CD4-positive, CD25-positive, alpha-beta regulatory T cell (primary cell): Measurements from ENCODE around the gene E2F6. TPM values are rescaled to one million over a fixed set of nuclear protein-coding genes. Genes with fewer than 3 reads are reported as not detected.

Experiments
- ATAC-seq, 2 donors: fragments of 150-1000 bp; cut with Tn5 transposase; one replicate each; pipeline ENCODE4 v1.10.0; 2021; ENCODE audit warnings: low read depth in 2 of 2, moderate number of reproducible peaks in 2 of 2, moderate library complexity in 1 of 2
- DNase-seq, 3 donors: peaks; one replicate each; pipeline versions ENCODE4 v3.0.0 to v3.0.0-alpha.2; 2012 to 2022; ENCODE audit warnings: mixed read lengths in 1 of 3
- H3K27ac ChIP-seq: one replicate; pipeline ENCODE4 v1.7.0; 2013; ENCODE audit warnings: mild to moderate bottlenecking, low read length; ENCODE audit not compliant: insufficient read depth, poor library complexity, severe bottlenecking
- H3K27me3 ChIP-seq: one replicate; pipeline ENCODE4 v1.7.0; 2013; ENCODE audit warnings: low read length; ENCODE audit not compliant: control insufficient read depth, insufficient read depth
- H3K36me3 ChIP-seq: one replicate; pipeline ENCODE4 v1.7.0; 2013; ENCODE audit warnings: mild to moderate bottlenecking, low read length, moderate library complexity; ENCODE audit not compliant: control insufficient read depth, insufficient read depth
- H3K4me1 ChIP-seq: 2 replicates; pipeline ENCODE4 v1.7.0; 2013; ENCODE audit warnings: mild to moderate bottlenecking, low read length; ENCODE audit not compliant: insufficient read depth, control insufficient read depth, poor library complexity, severe bottlenecking
- H3K4me3 ChIP-seq: one replicate; pipeline ENCODE4 v1.7.0; 2013; ENCODE audit warnings: low read depth, mild to moderate bottlenecking, low read length, moderate library complexity
- H3K9me3 ChIP-seq, 2 experiments: 1 replicate in 1 of 2; 2 replicates in 1 of 2; pipeline ENCODE4 v1.7.0; 2013; ENCODE audit warnings: low read length in 2 of 2, mild to moderate bottlenecking in 1 of 2, moderate library complexity in 1 of 2; ENCODE audit not compliant: control insufficient read depth in 2 of 2
- H3K27ac Mint-ChIP-seq, 3 donors: one replicate each; pipeline ENCODE4 v1.8.0; 2020 to 2022; ENCODE audit warnings: mild to moderate bottlenecking in 3 of 3, mixed read lengths in 3 of 3, moderate library complexity in 2 of 3
- H3K27me3 Mint-ChIP-seq: one replicate; pipeline ENCODE4 v1.8.0; 2022; ENCODE audit warnings: mild to moderate bottlenecking, mixed read lengths
- H3K36me3 Mint-ChIP-seq: one replicate; pipeline ENCODE4 v1.8.0; 2020; ENCODE audit warnings: mixed read lengths
- H3K4me1 Mint-ChIP-seq, 4 donors: one replicate each; pipeline ENCODE4 v1.8.0; 2020 to 2022; ENCODE audit warnings: mixed read lengths in 4 of 4, mild to moderate bottlenecking in 1 of 4
- H3K4me3 Mint-ChIP-seq, 4 donors: one replicate each; pipeline ENCODE4 v1.8.0; 2020 to 2022; ENCODE audit warnings: mild to moderate bottlenecking in 4 of 4, mixed read lengths in 4 of 4, moderate library complexity in 3 of 4
- H3K9me3 Mint-ChIP-seq, 7 donors: one replicate each; pipeline ENCODE4 v1.8.0; 2020 to 2022; ENCODE audit warnings: mixed read lengths in 7 of 7, mild to moderate bottlenecking in 3 of 7, moderate library complexity in 2 of 7
- polyA plus RNA-seq, 4 donors: library from polyadenylated mRNA; unstranded; fragments of 300-500 nt; fragmentation: Illumina TruSeq; gene quantifications; one replicate each; pipeline ENCODE4 v1.2.3, GENCODE V29; 2021
- total RNA-seq: library from RNA; stranded (reverse); gene quantifications from one replicate; pipeline ENCODE4 v1.2.3, GENCODE V29; 2022

E2F6 gene
- total and polyA plus RNA-seq, 5 donors from 2014 or later: 1.7 to 6.7 (median 3.7) TPM

DNA sequence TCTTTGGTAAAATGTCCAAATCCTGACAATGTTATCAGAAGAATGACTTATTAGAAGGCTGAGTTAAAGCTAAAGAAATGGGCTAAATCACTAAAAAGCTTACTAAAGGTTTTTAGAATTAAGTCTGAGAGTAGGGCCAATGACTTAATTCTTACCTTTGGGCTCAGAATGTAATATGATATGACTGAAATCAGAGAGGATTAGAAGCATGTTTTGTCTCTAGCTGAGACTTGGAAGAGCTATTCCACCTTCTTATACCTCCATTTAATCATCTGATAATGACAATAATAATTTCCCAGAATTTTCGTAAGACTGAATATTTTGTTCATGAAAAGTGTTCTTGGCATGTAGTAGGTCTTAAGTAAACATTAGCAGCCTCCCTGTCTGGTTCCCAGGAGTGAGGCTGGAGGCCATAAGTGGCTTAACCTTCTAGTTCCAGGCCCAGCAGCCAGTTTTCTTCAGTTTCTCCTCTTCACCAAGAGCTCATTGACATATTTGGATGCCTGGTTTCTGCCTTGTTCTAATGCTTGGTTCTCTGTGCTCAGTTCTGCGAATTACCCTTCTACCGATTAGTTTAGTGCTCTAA is 25.5 kb upstream of the E2F6 start:
- Histone ChIP-seq H3K27me3 (peaks cover 5% of the 10 kb centered on the region), H3K4me1 (no peaks in the 10 kb centered on the region), H3K36me3 (no peaks in the 10 kb centered on the region), H3K27ac (no peak overlapping the region), H3K4me3 (no peak overlapping the region), H3K9me3 (no peaks in the 10 kb centered on the region)
- Mint-ChIP-seq H3K27me3 (peaks cover 24% of the 10 kb centered on the region), H3K4me1 (no peaks in the 10 kb centered on the region), H3K9me3 (peaks cover 0 to 3% (median 0%) of the 10 kb centered on the region in 7 donors), H3K27ac (no peak overlapping the region), H3K36me3 (no peaks in the 10 kb centered on the region), H3K4me3 (no peak overlapping the region)
- no peak for ATAC-seq
- no peak for DNase-seq

DNA sequence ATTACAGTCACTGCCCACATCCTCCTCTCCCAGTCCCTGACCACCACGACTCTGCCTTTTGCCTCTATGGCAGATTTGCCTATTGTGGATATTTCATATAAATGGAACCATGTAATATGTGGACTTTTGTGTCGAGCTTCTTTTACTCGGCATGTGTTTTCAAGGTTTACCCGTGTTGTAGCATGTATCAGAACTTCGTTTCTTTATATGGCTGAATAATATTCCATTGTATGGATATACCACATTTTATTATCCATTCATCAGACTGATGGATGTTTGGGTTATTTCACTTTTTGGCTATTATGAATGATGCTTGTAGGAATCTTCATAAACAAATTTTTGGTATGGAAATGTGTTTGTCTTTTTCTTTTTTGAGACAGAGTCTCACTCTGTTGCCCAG is 24.2 kb upstream of the E2F6 start:
- Mint-ChIP-seq H3K27ac (no peak overlapping the region), H3K4me3 (no peak overlapping the region), H3K4me1 (no peaks in the 10 kb centered on the region), H3K9me3 (peaks cover 0 to 3% (median 0%) of the 10 kb centered on the region in 7 donors), H3K27me3 (peaks cover 34% of the 10 kb centered on the region), H3K36me3 (no peaks in the 10 kb centered on the region)
- no peaks in the 10 kb centered on the region for H3K9me3 ChIP-seq
- no peak for ATAC-seq
- no peak for DNase-seq
- peaks cover 11% of the 10 kb centered on the region for H3K27me3 ChIP-seq
- no peak overlapping the region for H3K4me3 ChIP-seq
- no peaks in the 10 kb centered on the region for H3K36me3 ChIP-seq
- no peaks in the 10 kb centered on the region for H3K4me1 ChIP-seq
- no peak overlapping the region for H3K27ac ChIP-seq

DNA sequence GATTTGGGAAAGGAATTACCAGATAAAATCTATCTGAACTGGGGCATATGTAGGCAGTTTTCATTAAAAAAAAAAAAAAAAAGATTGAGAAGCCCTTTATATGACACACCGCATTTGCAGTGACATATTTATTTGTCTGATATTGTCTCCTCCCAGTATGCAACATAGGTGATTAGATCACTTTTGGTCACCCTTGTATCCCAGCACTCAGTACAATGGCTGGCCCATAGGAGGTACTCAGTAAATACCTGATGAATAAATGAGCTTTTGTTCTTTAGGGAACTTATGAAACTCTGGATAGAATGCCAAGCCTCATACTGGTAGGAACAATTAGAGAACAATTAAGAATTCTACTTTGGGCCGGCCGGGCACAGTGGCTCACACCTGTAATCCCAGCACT is 22.8 kb upstream of the E2F6 start:
- Histone ChIP-seq H3K27ac (no peak overlapping the region), H3K27me3 (peaks cover 14% of the 10 kb centered on the region), H3K4me1 (no peaks in the 10 kb centered on the region), H3K4me3 (no peak overlapping the region), H3K36me3 (no peaks in the 10 kb centered on the region), H3K9me3 (no peaks in the 10 kb centered on the region)
- Mint-ChIP-seq H3K36me3 (no peaks in the 10 kb centered on the region), H3K27me3 (peaks cover 45% of the 10 kb centered on the region), H3K27ac (no peak overlapping the region), H3K9me3 (peaks cover 0 to 3% (median 0%) of the 10 kb centered on the region in 7 donors), H3K4me3 (no peak overlapping the region), H3K4me1 (peaks cover 0 to 3% (median 1%) of the 10 kb centered on the region in 4 donors)
- DNase-seq (no peak), ATAC-seq (no peak)

DNA sequence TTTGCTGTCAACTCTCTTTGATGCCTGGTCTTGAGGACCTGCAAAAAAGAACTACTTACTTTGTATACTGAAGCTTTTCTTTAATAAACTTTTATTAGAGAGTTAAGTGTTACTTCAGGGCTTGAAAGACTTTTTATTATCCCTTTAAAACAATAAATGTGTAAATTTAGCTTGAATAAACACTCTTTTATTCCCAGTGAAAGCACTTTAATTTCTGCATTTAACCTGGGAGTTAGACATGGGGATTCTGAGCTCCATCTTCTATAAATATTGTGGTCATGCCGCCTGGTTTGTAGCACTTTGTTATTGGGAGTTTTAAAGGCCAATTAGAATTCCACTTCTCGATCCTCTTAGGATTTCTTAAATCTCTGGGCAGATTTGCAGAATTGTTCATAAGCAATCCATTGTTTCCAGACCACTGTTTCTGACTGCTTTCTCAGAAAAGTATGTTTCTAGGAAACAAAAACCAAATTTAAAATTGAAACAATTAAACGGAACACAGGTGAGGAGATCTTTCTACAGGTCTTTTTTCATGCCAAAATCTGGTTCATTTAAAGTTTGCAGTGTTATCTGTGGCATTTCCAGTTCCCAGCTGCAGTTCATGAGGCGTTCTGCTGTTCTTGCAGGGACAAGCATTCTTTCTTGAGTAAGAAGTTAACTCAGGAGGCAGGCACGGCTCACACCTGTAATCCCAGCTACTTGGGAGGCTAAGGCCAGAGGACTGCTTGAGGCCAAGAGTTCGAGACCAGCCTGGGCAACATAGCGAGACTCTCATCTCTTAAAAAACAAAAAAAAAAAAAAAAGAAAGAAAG is 18.1 kb upstream of the E2F6 start:
- peaks cover 68% of the 10 kb centered on the region for H3K27me3 Mint-ChIP-seq
- no peak for ATAC-seq
- no peak for DNase-seq

DNA sequence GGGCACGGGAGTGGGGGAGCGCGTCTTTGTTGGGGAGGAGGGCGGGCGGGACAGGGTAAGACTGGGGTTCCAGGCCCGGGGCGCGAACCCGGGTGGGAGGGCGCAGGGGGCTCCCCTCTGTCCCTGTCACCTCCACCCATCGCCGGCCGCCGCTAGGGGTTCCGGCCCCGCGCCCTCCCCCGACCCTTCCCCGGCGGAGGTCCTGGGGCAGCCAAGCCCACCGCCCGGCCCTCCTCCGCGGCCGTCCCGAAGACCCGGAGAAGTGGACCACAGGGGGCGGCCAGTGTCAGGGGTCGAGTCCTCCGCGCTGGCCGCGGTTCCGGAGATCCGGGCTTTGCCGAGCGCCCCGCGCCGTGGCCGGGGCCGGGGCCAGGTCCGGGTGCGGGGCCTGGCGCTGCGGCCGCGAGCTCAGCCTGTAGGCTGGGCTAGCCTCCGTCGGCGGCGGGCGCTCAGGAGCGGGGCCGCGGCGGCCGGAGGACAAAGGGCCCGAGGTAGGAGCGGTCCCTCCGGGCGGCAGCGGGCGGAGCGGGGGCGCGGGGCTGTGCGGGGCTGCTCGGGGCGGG is 16.6 kb upstream of the E2F6 start:
- H3K4me3 Mint-ChIP-seq: no peak overlapping the region
- H3K27me3 Mint-ChIP-seq: peaks cover 69% of the 10 kb centered on the region
- no peak overlapping the region for H3K27ac Mint-ChIP-seq
- H3K4me1 Mint-ChIP-seq: peaks cover 5 to 8% (median 7%) of the 10 kb centered on the region in 4 donors
- no peaks in the 10 kb centered on the region for H3K36me3 Mint-ChIP-seq
- H3K9me3 Mint-ChIP-seq: peaks cover 0 to 2% (median 0%) of the 10 kb centered on the region in 7 donors
- Histone ChIP-seq H3K27me3 (peaks cover 12% of the 10 kb centered on the region), H3K4me1 (peaks cover 16% of the 10 kb centered on the region), H3K36me3 (no peaks in the 10 kb centered on the region), H3K9me3 (no peaks in the 10 kb centered on the region), H3K27ac (no peak overlapping the region), H3K4me3 (no peak overlapping the region)
- ATAC-seq: no peak
- DNase-seq: no peak

More for the DNA sequence above, 18.1 kb upstream of the E2F6 start:
- Mint-ChIP-seq H3K9me3 (peaks cover 0 to 2% (median 0%) of the 10 kb centered on the region in 7 donors), H3K4me3 (peak overlapping the region in 1 of 4 donors; percentile 43), H3K36me3 (no peaks in the 10 kb centered on the region), H3K27ac (peak overlapping the region in 1 of 3 donors; percentile 61), H3K4me1 (peaks cover 5 to 8% (median 7%) of the 10 kb centered on the region in 4 donors)
- Histone ChIP-seq H3K9me3 (no peaks in the 10 kb centered on the region), H3K36me3 (no peaks in the 10 kb centered on the region), H3K27ac (no peak overlapping the region), H3K4me3 (no peak overlapping the region), H3K27me3 (peaks cover 11% of the 10 kb centered on the region), H3K4me1 (peaks cover 16% of the 10 kb centered on the region)

DNA sequence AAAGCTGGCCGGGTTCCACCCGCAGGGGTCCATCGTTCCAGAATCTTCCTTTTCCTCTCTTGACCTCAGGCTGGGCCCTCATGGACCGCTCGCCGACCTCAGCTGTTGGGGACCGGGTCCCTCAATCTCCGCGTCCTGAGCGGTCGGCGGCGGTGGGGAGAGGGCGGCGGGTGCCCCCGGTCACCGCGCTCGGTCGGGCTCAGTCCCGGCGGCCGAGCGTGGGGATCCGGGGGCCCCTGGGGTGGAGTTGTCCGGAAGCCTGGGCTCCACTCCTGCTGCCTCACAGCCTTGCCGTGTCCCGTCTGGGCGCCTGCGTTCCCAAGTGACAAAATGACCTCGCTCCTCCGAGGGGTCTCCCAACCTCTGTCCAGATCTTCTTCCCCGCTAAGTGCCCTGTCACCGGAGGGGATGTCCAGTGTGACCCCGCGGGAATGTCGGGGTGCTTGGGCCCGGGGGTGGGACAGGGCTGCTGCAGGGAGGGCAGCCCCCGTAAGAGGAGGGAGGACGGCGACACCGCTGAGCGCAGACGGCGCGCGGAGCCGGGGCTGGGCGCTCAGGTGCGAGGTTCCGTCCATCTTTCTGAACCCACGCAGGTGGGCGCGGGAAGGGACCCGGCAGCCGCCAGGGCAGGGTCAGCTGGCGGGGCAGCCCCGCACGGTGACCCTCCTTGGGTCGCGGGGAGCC is 16.0 kb upstream of the E2F6 start:
- Histone ChIP-seq H3K36me3 (no peaks in the 10 kb centered on the region), H3K27ac (no peak overlapping the region), H3K4me3 (no peak overlapping the region), H3K9me3 (no peaks in the 10 kb centered on the region), H3K4me1 (peaks cover 16% of the 10 kb centered on the region), H3K27me3 (peaks cover 12% of the 10 kb centered on the region)
- ATAC-seq (no peak), DNase-seq (no peak)
- Mint-ChIP-seq H3K4me3 (peak overlapping the region in 1 of 4 donors; percentile 19), H3K36me3 (no peaks in the 10 kb centered on the region), H3K4me1 (peaks cover 5 to 8% (median 7%) of the 10 kb centered on the region in 4 donors), H3K27ac (no peak overlapping the region), H3K9me3 (peaks cover 0 to 2% (median 0%) of the 10 kb centered on the region in 7 donors), H3K27me3 (peaks cover 63% of the 10 kb centered on the region)

DNA sequence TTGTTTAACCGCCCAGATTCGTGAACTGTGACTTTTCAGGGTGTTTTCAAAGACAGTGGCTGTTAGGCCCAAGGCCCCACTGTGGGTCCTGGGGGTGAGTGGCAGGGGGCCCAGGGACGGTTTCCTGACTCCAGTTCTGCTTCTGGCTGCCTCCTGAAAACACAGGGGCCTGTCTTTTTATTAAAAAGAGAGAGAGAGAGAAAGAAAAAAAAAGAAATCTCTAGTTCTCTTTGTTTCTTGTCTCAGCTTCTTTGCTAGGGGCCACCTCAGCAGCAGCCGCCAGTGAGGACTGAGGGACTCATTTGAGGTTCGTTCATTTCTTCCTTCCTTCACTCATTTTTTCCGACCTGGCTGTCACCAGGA is 15.4 kb upstream of the E2F6 start:
- H3K36me3 Mint-ChIP-seq: no peaks in the 10 kb centered on the region
- peaks cover 61% of the 10 kb centered on the region for H3K27me3 Mint-ChIP-seq
- H3K27me3 ChIP-seq: peaks cover 12% of the 10 kb centered on the region
- peaks cover 5 to 8% (median 7%) of the 10 kb centered on the region in 4 donors for H3K4me1 Mint-ChIP-seq
- H3K4me3 ChIP-seq: no peak overlapping the region
- DNase-seq (no peak), ATAC-seq (no peak)
- no peak overlapping the region for H3K27ac Mint-ChIP-seq
- H3K9me3 Mint-ChIP-seq: peaks cover 0 to 2% (median 0%) of the 10 kb centered on the region in 7 donors
- peaks cover 16% of the 10 kb centered on the region for H3K4me1 ChIP-seq
- H3K36me3 ChIP-seq: no peaks in the 10 kb centered on the region
- H3K27ac ChIP-seq: no peak overlapping the region
- no peaks in the 10 kb centered on the region for H3K9me3 ChIP-seq
- H3K4me3 Mint-ChIP-seq: peak overlapping the region in 1 of 4 donors; percentile 19
